D721Med (cell line): ENCODE results near the gene VAMP8.

Experiments
- DNase-seq: peaks from one replicate; pipeline ENCODE4 v3.0.0; 2011; ENCODE audit warnings: low spot score; ENCODE audit not compliant: insufficient read length
- FAIRE-seq: peaks from 2 replicates; lab custom pipeline; 2011; peaks lifted over from hg19 to GRCh38; lab: Jason Lieb, UNC
- TF ChIP-seq, protein P1 (sequence below): IDR thresholded peaks from 2 replicates; pipeline ENCODE4 v1.5.1; 2012; ENCODE audit warnings: mild to moderate bottlenecking, control low read depth; ENCODE audit not compliant: insufficient read depth; ENCODE audit errors: missing control alignments

Gene VAMP8

DNA sequence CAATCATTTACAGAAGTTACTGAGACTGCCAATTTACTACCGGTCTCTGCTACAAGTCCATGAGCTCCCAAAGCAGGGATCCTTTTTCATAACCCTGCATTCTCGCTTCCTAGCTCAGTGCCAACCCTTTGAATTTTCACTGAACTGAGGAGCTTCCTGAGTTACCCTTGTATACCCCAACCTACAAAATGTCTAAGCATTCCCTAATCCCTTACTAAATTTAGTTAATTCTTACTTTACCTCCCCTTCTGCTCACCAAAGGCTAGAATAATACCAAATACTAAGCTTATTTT is 28.8 kb upstream of the VAMP8 start:
- DNase-seq (no peak), FAIRE-seq (no peak)
- TF ChIP-seq, protein P1, sequence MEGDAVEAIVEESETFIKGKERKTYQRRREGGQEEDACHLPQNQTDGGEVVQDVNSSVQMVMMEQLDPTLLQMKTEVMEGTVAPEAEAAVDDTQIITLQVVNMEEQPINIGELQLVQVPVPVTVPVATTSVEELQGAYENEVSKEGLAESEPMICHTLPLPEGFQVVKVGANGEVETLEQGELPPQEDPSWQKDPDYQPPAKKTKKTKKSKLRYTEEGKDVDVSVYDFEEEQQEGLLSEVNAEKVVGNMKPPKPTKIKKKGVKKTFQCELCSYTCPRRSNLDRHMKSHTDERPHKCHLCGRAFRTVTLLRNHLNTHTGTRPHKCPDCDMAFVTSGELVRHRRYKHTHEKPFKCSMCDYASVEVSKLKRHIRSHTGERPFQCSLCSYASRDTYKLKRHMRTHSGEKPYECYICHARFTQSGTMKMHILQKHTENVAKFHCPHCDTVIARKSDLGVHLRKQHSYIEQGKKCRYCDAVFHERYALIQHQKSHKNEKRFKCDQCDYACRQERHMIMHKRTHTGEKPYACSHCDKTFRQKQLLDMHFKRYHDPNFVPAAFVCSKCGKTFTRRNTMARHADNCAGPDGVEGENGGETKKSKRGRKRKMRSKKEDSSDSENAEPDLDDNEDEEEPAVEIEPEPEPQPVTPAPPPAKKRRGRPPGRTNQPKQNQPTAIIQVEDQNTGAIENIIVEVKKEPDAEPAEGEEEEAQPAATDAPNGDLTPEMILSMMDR = no peak

DNA sequence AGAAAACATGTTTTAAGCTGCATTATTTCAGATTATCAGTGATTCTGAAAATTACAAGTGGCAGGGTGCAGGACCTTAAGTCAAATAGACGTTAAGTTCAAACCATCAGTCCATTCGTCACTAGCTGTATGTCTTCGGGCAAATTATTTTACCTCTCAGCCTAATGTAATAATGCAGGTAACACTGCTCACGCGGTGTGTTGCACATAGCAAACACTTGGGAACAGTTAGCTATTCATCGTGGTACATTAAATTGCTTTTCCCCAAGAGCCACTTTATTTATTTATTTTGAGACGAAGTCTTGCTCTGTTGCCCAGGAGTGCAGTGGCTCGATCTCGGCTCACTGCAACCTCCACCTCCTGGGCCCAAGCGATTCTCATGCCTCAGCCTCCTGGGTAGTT is 28.3 kb upstream of the VAMP8 start:
- TF ChIP-seq, protein P1 = no peak
- DNase-seq (no peak), FAIRE-seq (no peak)

DNA sequence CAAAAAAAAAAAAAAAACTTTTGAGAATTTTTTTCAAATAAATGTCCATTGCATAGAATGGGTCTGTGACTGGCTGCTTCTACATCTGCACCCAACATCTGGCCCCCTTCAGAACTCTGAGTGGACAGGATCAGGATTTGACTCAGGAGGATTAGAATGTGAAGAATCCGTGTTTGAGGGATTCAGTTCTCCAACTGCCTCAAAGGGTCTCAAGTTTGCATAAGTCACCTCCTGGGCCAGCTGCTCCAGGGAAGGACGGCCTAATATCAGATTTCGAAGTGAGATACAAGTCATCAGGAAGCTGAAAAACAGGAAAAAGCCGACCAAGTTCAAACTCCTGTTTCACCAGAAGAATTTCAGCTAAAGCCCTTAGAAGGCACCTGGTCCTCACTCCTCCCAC is 27.6 kb upstream of the VAMP8 start:
- DNase-seq (no peak), FAIRE-seq (no peak)
- TF ChIP-seq, protein P1 = no peak

DNA sequence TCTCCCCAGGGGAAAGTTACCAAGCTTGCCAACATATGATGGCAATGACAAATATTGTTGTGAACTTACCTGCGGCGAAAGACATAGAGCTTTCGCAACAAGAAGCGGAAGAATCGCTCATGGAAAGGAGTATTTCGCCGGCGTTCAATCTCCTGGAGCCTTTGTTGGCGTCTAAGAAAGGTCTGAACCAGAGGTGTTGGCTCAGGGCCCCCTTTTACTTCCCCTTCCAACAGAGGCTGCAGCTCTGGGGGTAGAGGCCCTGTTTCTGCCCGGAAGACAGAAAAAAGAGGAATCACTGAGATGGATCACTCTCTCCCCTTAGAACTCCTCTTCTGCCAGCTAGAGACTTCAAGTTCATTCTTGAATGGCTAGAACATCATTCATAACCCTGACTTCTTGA is 26.9 kb upstream of the VAMP8 start:
- FAIRE-seq (no peak), DNase-seq (no peak)
- TF ChIP-seq, protein P1 = no peak

DNA sequence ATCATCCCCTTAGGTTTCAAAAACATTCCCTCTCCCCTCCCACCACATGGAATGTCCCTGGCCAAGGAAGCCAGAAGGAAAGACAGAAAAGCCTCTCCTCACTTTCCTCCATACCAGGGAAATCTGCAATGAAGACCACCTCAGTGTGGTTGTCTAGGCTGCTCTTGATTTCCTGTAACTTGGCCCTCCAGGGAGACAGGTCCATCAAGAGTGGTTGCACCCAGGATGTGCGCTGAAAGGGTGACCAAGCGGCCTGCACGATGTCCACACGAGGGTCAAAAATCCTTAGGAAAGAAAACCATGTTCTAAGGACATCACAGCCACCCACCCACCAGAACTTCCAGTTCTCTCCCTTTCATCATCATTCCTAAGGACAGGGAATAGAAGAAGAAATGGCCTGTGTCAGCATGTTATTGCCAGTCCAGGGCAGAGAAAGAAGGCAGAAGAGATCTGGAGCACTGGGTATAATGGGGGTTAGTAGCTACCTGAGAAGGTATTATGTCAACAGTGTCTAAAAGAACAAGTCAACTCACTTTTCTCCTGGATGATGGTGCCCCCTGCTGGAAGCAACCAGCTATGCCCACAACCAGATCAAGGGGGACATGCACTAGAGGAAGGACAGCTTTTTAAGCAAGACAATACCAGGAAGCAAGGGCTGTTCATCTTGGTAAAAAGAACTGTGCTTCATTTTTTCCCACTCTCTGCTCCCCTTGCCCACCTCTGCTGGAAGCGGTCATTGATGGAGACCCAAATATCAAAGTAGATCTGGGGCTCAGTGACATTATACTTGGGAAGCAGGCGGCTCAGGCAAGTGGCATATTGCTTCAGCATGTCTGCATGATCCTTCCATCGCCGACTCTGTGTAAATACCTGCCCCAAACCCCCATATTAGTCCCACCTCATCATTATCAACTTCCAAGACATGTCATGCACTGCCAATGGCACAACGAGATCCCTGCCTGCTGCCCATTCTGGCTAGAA is 25.4 kb upstream of the VAMP8 start:
- DNase-seq (peak; percentile 52), FAIRE-seq (no peak)
- TF ChIP-seq, protein P1 = peak; percentile 96

DNA sequence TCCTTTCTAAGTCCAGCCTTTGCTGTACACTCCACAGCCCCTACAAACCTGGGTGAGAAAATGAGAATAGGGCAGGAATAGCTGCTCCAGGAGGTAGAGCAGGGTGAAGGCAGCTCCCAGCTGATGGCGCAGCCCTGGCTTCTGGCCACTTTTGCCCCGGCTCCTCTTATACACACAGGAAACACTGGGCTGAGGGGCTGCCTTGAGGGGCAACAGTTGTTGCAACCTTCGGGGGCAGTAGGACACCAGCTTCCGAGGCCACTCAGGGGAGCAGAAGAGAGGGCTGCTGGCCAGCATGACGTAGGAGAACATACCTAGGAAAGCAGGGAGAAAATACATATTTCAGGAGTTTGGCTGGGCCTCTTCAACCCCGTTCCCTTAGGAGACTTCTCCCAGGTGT is 24.2 kb upstream of the VAMP8 start:
- TF ChIP-seq, protein P1 = no peak
- FAIRE-seq (no peak), DNase-seq (no peak)

DNA sequence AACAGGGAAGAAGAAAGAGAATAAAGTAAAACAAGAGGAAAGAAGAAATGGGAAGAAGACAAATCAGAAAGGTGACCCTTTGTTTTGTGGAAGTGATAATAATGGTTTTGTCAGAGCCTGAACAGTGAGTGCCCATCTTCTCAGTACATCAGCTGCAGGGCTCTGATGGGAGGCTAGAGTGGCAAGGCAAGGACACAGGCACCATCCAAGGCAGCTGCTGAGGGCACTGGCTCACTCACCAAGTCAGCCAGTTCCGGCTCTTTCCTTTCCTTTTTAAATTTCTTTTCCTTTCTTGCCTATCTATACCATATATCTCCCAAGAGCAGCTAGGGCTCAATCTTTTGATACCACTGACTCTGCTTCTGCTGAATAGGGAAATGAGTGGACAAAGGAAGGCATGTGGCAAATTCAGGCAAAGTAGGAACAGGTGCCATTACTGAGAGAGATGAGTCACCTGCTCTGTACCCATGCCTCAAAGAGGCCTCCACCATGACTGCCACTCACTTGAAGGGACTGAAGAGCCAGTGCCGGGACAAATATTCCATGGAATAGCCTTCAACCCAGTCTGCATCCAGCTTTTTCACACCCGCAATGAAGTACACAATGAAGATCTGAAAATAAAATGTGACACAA is 22.3 kb upstream of the VAMP8 start:
- FAIRE-seq (no peak), DNase-seq (no peak)
- TF ChIP-seq, protein P1 = no peak
